SK-N-SH treated with all-trans-retinoic acid at 6 μM for 48 hours (cell line): ENCODE measurements around the gene CDK1.
A peak's percentile ranks its signal among the peaks of the same experiment; 100 is the strongest.

ENCODE experiments used
- ATAC-seq: fragments of 200-7000 bp; cut with Tn5 transposase; 3 replicates; pipeline ENCODE4 v1.9.1; 2020; ENCODE audit warnings: mild to moderate bottlenecking, moderate library complexity
- ARNTL ChIP-seq: fragments of 450-650 bp; formaldehyde crosslinking; IDR thresholded peaks from 2 replicates; pipeline ENCODE4 v1.5.0; 2020; ENCODE audit warnings: low read depth, mild to moderate bottlenecking, moderate library complexity, borderline replicate concordance
- BACH2 ChIP-seq: fragments of 250-450 bp; sonication (Bioruptor Pico); IDR thresholded peaks from 2 replicates; pipeline ENCODE4 v1.9.0; 2021; ENCODE audit warnings: mild to moderate bottlenecking, borderline replicate concordance
- CREB5 ChIP-seq: fragments of 250-450 bp; sonication (Bioruptor Pico); IDR thresholded peaks from 2 replicates; pipeline ENCODE4 v1.5.1; 2020; ENCODE audit warnings: low read depth, mild to moderate bottlenecking, moderate library complexity
- CSDC2 ChIP-seq: fragments of 250-450 bp; sonication (Bioruptor Pico); IDR thresholded peaks from 2 replicates; pipeline ENCODE4 v1.5.0; 2020; ENCODE audit warnings: mild to moderate bottlenecking, moderate library complexity
- ESRRG ChIP-seq: fragments of 250-450 bp; sonication (Bioruptor Pico); IDR thresholded peaks from 2 replicates; pipeline ENCODE4 v1.6.1; 2021; ENCODE audit warnings: mild to moderate bottlenecking
- GLIS3 ChIP-seq: fragments of 250-450 bp; sonication (Bioruptor Pico); IDR thresholded peaks from 2 replicates; pipeline ENCODE4 v1.5.0; 2020; ENCODE audit warnings: mild to moderate bottlenecking, moderate library complexity
- ISL1 ChIP-seq: fragments of 250-450 bp; sonication (Bioruptor Pico); IDR thresholded peaks from 2 replicates; pipeline ENCODE4 v2.1.2; 2022; ENCODE audit warnings: mild to moderate bottlenecking, moderate library complexity
- OSR1 ChIP-seq: fragments of 250-450 bp; sonication (Bioruptor Pico); IDR thresholded peaks from 2 replicates; pipeline ENCODE4 v1.8.0; 2022; ENCODE audit warnings: moderate library complexity, mild to moderate bottlenecking, inconsistent platforms
- PATZ1 ChIP-seq: fragments of 250-450 bp; sonication (Bioruptor Pico); IDR thresholded peaks from 2 replicates; pipeline ENCODE4 v1.8.0; 2020; ENCODE audit warnings: mild to moderate bottlenecking, moderate library complexity, borderline replicate concordance
- POU6F1 ChIP-seq: fragments of 250-450 bp; sonication (Bioruptor Pico); IDR thresholded peaks from 2 replicates; pipeline ENCODE4 v1.8.0; 2021; ENCODE audit warnings: low read depth, mild to moderate bottlenecking, moderate library complexity, borderline replicate concordance
- PPARA ChIP-seq: fragments of 250-450 bp; sonication (Bioruptor Pico); IDR thresholded peaks from 2 replicates; pipeline ENCODE4 v1.5.0; 2020; ENCODE audit warnings: mild to moderate bottlenecking, borderline replicate concordance
- SNAI2 ChIP-seq: fragments of 250-450 bp; sonication (Bioruptor Pico); IDR thresholded peaks from 2 replicates; pipeline ENCODE4 v1.5.0; 2020; ENCODE audit warnings: mild to moderate bottlenecking, moderate library complexity
- TCF4 ChIP-seq: fragments of 250-450 bp; sonication (Bioruptor Pico); IDR thresholded peaks from 2 replicates; pipeline ENCODE4 v1.8.0; 2021; ENCODE audit warnings: mild to moderate bottlenecking, moderate library complexity, borderline replicate concordance
- TOX ChIP-seq: fragments of 250-450 bp; sonication (Bioruptor Pico); IDR thresholded peaks from 2 replicates; pipeline ENCODE4 v1.8.0; 2021; ENCODE audit warnings: mild to moderate bottlenecking, moderate library complexity, borderline replicate concordance
- TSHZ2 ChIP-seq: fragments of 250-450 bp; sonication (Bioruptor Pico); IDR thresholded peaks from 2 replicates; pipeline ENCODE4 v1.5.0; 2020; ENCODE audit warnings: mild to moderate bottlenecking, moderate library complexity
- ZC3H10 ChIP-seq: fragments of 250-450 bp; sonication (Bioruptor Pico); IDR thresholded peaks from 2 replicates; pipeline ENCODE4 v1.5.1; 2021; ENCODE audit warnings: mild to moderate bottlenecking, moderate library complexity
- ZFP30 ChIP-seq: fragments of 450-650 bp; formaldehyde crosslinking; IDR thresholded peaks from 2 replicates; pipeline ENCODE4 v1.5.0; 2022; ENCODE audit warnings: mild to moderate bottlenecking, moderate library complexity
- ZNF565 ChIP-seq: fragments of 450-650 bp; formaldehyde crosslinking; conservative IDR thresholded peaks from 2 replicates; pipeline ENCODE4 v1.5.0; 2020; ENCODE audit warnings: low read depth, mild to moderate bottlenecking, moderate library complexity
- ZNF70 ChIP-seq: fragments of 450-650 bp; formaldehyde crosslinking; IDR thresholded peaks from 2 replicates; pipeline ENCODE4 v1.5.0; 2020; ENCODE audit warnings: mild to moderate bottlenecking, moderate library complexity
- ZNF8 ChIP-seq: fragments of 450-650 bp; formaldehyde crosslinking; IDR thresholded peaks from 2 replicates; pipeline ENCODE4 v1.5.0; 2020; ENCODE audit warnings: mild to moderate bottlenecking, moderate library complexity

Gene CDK1

GRCh38 chr10:60778214-60778970, at the start of gene CDK1:
Gene CDK1 (plus strand): TSS chr10:60778478. CDS start chr10:60780166, 1,688 bp downstream.
- TF ChIP-seq ARNTL (CRISPR knock-in tag) (no peak), POU6F1 (CRISPR knock-in tag) (no peak), ZFP30 (CRISPR knock-in tag) (no peak), PPARA (CRISPR knock-in tag) (no peak), ISL1 (no peak), TCF4 (CRISPR knock-in tag) (no peak), CREB5 (CRISPR knock-in tag) (no peak), ZNF8 (no peak), ZC3H10 (CRISPR knock-in tag) (no peak), ZNF565 (CRISPR knock-in tag) (no peak), PATZ1 (CRISPR knock-in tag) (no peak), TOX (CRISPR knock-in tag) (no peak), OSR1 (CRISPR knock-in tag) (no peak), ESRRG (CRISPR knock-in tag) (no peak), GLIS3 (no peak), BACH2 (CRISPR knock-in tag) (no peak)
- peak; percentile 97 for ATAC-seq

GRCh38 chr10:60729106-60729505, 49.2 kb upstream of the CDK1 start:
- no peak for TF ChIP-seq ARNTL (CRISPR knock-in tag)
- no peak for TF ChIP-seq ISL1
- no peak for TF ChIP-seq TOX (CRISPR knock-in tag)
- no peak for TF ChIP-seq ESRRG (CRISPR knock-in tag)
- no peak for TF ChIP-seq ZFP30 (CRISPR knock-in tag)
- TF ChIP-seq ZNF8, result no peak
- TF ChIP-seq OSR1 (CRISPR knock-in tag), result no peak
- no peak for TF ChIP-seq ZNF565 (CRISPR knock-in tag)
- no peak for TF ChIP-seq GLIS3
- no peak for TF ChIP-seq CSDC2 (CRISPR knock-in tag)
- ATAC-seq, result no peak

- no peak for ATAC-seq
- TF ChIP-seq ARNTL (CRISPR knock-in tag) (no peak), TCF4 (CRISPR knock-in tag) (no peak), PPARA (CRISPR knock-in tag) (no peak), CREB5 (CRISPR knock-in tag) (no peak), ZC3H10 (CRISPR knock-in tag) (no peak), PATZ1 (CRISPR knock-in tag) (no peak), POU6F1 (CRISPR knock-in tag) (no peak), ZNF70 (CRISPR knock-in tag) (no peak), ESRRG (CRISPR knock-in tag) (no peak), GLIS3 (no peak), CSDC2 (CRISPR knock-in tag) (no peak), SNAI2 (CRISPR knock-in tag) (no peak), ZFP30 (CRISPR knock-in tag) (no peak), ZNF8 (no peak), TSHZ2 (no peak)
Measured at GRCh38 chr10:60731134-60731885, 47.0 kb upstream of the CDK1 start.
